NCI-H345 (cell line): ENCODE measurements around the gene PIGL.
"Not testable (repeated sequence)": the region's sequence is repeated elsewhere in the genome, so short reads cannot be mapped to it uniquely, and the experiment has no call there.

Experiments used
- DNase-seq: peaks from one replicate; lab custom pipeline; 2025; lab: John Stamatoyannopoulos, UW

PIGL gene

DNA sequence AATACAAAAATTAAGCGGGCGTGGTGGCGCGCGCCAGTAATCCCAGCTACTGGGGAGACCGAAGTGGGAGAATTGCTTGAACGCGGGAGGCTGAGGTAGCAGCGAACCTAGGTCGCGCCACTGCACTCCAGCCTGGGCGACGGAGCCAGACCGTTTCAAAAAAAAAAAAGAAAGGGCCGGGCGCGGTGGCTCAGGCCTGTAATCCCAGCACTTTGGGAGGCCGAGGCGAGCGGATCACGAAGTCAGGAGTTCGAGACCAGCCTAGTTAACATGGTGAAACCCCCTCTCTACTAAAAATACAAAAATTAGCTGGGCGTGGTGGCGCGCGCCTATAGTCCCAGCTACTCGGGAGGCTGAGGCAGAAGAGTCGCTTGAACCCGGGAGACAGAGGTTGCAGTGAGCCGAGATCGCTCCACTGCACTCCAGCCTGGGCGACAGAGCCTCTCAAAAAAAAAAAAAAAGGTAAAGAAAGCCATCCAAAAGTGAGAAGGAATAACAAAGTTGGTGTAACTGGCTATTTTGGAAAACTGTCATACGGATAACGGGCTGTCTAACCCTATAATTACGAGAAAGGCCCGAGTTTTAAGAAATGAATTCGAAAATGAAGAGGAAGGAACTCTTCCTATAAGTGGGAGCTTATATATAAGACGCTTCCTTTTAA, 539 bp upstream of the PIGL start:
- DNase-seq, result not testable (repeated sequence)

DNA sequence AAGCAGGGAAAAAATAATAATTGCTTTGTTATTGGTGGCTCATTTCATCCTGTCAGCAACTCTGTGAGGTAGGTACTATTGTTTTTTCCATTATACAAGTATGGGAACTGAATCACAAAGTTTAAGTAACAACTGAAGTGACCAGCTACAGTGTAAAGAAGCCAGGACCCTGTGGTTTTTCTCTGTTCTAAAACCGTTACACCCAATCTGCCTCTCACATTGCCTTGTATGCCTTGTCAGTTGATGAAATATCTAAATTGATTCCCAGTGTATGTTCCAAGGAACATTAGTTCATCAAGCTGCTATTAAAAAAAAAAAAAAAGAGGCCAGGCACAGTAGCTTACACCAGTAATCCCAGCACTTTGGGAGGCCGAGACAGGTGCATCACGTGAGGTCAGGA, 5.4 kb downstream of the PIGL start:
- no peak for DNase-seq

DNA sequence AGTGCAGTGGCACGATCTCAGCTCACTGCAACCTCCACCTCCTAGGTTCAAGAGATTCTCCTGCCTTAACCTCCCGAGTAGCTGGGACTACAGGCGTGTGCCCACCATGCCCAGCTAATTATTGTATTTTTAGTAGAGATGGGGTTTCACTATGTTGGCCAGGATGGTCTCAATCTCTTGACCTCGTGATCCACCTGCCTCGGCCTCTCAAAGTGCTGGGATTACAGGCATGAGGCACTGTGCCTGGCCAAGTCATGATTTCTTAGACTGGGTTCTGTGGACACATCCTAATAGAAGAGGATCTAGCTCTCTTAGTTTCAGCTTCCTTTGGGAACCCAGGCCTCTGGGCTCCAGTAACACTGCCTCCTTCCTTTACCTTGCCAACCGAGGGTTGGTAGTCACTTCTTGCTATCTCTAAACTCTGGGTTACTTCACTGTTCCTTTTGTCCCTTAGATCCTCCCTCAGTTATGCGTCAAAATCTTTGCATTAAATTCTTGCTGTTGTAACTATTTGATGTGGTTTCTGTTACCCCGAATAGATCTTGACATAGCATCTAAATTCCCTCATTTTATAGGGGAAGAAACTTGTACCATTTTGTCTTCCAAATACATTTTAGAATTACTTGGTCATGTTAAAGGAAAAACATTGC, 13.0 kb downstream of the PIGL start:
- DNase-seq, result not testable (repeated sequence)

DNA sequence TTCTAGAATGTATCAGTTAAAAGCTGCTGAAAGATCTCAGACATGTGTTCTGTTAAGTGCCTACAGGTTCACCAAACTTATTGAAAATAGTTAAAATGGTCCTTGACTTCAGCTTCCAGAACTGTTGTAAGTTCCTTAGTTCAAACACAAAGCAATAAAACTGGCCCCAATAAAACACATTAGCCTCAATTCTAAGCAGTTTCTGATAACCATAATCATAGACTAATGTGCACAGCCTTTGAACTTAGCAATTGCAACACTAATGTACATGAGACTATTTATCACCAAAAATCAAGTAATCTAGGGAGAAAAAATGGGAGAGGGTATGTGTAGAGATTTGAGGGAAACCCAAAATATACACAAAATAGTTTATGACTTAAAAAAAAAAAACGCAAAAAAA, 15.4 kb downstream of the PIGL start:
- DNase-seq, result no peak

DNA sequence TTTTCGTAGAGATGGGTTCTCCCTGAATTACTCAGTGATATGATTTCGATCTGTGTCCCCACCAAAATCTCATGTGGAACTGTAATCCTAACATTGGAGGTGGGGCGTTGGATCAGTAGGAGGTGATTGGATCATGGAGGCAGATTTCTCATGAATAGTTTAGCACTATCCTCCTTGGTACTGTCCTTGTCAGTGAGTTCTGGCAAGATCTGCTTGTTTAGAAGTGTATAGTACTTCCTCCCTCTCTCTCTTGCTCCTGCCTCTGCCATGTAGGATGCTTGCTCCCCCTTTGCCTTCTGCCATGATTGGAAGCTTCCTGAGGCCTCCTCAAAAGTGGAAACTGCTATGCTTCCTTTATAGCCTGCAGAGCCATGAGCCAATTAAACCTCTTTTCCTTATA, 22.9 kb downstream of the PIGL start:
- DNase-seq, result no peak

DNA sequence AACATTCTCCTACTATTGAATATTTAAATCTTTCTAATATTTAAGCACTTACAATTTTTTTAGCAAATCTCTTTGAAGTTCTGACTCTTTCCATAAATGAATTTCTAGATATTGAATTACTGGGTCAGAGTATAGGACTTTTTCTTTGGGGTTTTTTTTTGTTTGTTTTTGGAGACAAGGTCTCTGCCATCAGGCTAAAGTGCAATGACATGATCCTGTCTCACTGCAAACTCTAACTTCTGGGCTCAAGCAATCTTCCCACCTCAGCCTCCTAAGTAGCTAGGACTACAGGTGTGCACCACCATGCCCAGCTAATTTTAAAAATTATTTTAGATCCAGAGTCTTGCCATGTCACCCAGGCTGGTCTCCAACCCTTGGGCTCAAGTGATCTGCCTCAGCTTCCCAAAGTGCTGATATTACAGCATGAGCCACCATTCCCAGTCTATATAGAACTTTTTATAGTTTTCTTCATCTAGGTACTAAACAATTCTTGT, 24.9 kb downstream of the PIGL start:
- DNase-seq, result no peak

DNA sequence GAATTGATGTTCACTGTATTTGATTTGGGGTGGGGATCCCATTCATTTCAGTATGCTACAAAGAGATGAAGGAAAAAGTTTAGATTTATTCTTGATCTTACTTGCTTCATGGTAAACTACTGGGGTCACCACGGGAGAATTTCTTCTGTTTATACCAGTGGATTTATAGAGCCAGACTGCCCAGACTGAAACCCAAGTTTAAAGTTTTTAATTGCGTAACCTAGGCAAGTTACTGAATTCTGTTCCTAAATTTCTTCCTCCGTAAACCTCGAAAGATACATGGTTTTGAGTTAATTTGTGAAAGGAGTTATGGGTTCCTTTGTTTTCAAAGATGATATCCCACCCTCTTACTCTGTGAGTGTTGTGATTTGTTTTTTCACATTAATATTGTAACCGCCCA, 26.4 kb downstream of the PIGL start:
- DNase-seq, result no peak

DNA sequence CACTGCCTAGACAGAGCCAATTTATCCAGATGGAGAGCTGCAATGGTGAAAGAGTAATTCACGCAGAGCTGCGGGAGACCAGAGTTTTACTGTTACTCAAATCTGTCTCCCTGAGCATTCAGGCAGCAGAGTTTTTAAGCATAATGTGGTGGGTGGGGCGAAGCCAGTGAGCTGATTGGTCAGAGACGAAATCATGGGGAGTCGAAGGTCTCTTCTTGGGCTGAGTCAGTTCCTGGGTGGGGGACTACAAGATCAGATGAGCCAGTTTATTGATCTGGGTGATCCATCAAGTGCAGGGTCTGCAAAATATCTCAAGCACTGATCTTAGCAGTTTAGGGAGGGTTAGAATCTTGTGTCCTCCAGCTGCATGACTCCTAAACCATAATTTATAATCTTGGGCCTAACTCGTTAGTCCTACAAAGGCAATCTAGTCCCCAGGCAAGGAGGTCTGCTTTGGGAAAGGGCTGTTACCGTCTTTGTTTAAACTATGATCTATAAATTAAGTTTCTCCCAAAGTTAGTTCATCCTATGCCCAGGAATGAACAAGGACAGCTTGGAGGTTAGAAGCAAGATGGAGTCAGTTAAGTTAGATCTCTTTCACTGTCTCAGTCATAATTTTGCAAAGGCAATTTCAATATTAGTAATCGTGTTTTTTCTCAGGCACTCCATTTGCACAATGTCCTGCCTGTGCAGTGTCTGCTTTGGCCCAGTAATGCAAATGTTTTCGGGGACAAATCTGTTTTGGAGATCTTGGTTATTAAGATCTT, 27.0 kb downstream of the PIGL start:
- no peak for DNase-seq

DNA sequence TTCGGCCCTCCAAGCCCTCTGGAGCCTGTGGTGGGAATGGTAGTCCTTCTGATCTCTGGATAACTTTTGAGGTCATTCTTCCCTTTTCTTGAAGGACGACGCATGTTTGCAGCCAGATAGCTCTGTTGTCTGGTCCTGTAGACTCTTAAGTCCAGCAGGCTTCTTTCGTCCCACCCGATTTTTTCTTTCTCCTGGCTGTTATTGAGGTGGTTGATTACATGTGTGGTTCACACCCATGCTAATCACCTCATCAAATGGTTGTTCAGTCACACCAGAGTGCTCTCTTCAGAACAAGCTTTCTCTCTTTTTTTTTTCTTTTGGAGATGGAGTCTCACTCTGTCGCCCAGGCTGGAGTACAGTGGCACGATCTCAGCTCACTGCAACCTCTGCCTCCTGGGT, 30.6 kb downstream of the PIGL start:
- DNase-seq, result no peak

DNA sequence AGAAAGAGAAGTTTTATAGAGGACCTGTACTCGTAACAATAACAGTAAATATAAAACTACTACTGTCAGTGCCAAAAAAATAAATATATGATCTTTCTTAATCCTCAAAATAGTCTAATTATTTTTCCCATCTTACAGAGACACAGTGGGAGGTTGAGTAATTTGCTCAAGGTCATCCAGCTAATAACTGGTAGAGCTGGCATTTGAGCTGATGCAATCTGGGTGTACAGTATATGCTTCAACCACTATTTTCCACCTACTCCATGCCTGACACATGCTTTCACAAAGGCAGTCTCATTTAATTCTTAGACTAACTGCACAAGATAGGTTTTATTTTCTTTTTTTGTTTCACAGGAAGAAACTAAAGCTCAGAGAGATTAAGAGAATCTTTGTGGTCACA, 33.6 kb downstream of the PIGL start:
- DNase-seq, result no peak

DNA sequence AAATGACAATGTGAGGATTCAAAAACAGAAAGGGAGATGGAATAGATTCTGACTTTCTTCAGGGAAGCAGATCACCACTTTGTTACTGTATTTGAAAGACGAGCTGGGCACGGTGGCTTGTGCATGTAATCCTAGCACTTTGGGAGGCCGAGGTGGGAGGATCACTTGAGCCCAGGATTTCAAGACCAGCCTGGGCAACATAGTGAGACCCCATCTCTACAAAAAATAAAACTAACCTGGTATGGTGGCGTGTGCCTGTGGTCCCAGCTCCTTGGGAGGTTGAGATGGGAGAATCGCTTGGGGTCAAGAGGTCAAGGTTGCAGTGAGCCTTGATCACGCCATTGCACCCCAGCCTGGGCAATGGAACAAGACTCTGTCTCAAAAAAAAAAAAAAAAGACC, 34.0 kb downstream of the PIGL start:
- DNase-seq, result no peak

DNA sequence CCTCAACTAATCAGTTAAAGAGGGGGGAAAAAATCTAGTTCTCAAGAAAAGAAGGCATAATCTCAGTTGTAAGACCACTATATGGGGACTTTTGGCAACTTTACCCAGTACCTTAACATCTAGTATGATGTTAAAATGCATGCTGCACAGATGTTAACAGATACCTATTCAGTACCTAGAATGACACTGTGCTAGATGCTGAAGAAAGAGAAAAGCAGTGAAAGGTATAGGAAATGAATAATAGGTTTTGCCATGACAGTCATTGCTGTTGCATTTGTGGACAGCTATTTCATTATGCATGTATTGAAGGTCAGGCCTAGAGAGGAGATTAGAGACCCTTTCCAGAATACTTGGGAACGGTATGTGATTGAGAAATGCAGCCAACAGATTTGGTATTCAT, 34.5 kb downstream of the PIGL start:
- no peak for DNase-seq

DNA sequence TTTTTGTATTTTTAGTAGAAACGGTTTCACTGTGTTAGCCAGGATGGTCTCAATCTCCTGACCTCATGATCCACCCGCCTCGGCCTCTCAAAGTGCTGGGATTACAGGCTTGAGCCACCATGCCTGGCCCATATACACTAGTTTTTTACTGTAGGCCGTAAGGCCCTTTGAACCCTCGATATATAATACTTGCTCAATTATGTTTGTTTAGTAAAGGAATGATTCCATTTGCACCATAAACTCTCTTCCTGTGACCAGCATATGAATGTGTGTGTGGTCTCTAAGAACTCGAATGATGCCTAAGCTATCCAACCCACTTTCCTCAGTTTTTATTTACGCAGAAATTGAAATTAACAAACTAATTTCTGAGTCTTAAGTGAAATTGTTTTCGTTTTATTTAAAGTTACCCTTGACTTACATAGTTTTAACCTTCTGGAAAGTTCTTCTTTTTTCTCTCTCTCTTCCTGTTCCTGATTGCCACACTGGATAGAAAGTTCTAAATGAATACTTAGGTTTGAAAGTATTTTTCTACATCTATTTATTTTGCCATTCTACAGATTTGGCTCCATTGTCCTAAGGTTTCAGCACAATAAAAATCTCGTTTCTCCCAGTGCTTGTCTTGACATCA, 37.9 kb downstream of the PIGL start:
- DNase-seq, result no peak

DNA sequence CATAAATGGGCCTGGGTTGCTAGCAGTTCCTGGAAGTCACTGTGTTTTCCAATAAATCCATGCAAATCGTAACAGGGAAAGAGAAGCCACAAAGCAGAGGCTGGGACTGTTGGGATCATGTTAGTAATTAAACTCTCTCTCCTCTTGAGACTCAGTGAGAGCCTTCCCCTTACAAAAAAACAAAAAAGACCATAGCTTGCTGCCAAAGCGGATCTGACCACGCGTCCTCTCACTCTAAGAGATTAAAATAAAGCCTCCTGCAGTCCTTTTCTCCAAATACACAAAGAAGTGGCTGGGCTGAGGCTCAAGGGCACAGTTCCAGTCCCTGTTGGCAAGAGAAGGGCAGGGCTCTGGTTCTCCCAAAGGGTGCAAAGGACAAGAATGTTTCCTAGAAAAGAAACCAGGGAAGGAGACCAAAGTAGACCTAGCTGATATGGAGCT, 38.5 kb downstream of the PIGL start:
- DNase-seq, result no peak

DNA sequence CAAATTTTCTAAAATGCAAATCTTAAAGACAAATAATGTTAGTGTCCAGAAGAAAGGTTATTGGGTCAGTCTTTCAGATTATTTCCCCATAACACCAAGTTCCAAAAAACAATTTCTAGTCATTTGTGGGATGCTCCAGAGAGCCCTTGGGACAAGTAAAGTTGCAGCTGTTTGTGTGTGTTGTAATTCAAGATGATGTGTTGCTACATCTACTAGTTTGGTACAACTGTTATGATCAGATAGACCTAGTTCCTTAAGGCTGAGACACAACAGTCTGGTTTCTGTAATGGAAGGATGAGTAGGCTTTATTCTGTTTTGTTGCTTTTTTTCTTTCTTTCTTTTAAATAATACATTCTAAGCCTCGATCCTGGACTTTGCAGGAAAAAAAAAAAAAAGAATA, 41.9 kb downstream of the PIGL start:
- no peak for DNase-seq

DNA sequence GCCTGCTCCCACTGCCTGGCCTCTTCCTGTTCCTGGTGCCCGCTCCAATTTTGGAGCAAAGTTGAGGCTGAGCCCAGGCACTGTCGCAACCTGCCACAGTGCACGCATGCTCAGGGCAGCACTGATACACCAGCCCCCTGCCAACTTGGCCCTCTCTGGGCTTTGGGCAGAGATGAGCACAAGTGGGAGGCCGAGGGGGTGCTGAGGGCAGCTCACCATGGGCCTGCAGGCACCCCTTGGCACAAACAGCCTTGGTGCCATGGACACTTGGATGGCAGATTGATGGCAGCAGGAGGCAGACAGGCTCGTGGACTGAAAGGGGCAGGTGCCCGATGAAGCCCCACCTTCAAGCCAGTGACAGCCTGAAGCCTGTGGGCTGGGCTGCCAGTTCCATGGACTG, 42.9 kb downstream of the PIGL start:
- no peak for DNase-seq

DNA sequence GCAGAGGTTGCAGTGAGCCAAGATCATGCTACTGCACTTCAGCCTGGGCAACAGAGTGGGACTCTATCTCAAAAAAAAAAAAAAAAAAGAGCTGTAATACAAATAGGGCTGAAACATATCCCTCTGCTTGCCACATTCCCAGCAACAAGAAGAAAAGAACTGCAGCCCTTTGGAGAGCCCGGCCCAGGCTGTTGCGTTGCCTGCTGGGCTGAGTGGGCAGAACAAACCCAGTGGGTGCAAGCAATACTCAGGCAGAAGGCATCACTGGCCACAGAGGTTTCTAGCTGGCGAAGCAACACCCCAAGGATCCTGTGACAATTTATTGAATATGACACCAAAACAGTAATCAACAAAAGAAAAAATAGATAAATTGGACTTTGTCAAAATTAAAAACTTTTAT, 44.0 kb downstream of the PIGL start:
- DNase-seq, result no peak

DNA sequence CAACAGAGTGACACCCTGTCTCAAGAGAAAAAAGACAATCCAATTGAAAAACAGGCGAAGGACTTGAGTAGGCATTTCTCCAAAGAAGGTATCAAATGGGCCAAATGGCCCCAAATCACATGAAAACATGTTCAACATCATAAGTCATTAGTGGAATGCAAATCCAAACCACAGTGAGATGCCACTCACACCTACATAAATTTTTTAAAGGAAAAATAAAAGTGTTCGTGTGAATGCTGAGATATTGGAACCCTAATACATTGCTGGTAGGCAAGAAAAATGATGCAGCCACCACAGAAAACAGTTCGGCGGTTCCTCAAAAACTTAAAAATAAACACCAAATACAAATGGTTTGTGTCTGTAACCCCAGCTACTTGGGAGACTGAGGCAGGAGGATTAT, 45.2 kb downstream of the PIGL start:
- DNase-seq, result no peak

DNA sequence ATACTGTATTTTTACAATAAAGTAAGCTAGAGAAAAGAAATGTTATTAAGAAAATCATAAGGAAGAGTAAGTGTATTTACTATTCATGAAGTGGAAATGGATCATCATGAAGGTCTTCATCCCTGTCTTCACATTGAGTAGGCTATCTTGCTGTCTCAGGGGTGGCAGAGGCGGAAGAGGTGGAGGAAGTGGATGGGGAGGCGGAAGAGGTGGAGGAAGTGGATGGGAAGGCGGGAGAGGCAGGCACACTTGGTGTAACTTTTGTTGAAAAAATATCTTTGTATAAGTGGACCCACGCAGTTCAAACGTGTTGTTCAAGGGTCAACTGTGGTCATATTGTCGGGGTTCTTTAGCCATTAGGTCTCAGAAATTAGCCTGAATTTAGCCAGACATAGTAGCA, 50.2 kb downstream of the PIGL start:
- no peak for DNase-seq

DNA sequence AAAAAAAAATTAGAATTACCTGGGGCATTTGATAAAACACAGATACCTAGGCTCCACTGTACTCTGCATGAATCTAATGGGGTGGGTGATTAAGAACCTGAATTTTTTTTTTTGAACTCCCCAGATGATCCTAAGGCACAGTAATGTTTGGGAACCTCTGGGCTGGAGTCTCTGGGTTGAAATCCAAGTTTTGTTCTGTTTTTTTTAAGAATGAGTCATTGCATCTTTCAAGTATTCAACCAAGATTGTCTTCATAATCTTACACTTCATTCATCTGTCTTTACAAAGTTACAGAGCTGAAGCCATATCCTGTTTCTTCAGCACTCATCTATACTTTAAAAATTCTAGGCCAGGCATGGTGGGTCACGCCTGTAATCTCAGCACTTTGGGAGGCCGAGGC, 52.6 kb downstream of the PIGL start:
- DNase-seq, result no peak

DNA sequence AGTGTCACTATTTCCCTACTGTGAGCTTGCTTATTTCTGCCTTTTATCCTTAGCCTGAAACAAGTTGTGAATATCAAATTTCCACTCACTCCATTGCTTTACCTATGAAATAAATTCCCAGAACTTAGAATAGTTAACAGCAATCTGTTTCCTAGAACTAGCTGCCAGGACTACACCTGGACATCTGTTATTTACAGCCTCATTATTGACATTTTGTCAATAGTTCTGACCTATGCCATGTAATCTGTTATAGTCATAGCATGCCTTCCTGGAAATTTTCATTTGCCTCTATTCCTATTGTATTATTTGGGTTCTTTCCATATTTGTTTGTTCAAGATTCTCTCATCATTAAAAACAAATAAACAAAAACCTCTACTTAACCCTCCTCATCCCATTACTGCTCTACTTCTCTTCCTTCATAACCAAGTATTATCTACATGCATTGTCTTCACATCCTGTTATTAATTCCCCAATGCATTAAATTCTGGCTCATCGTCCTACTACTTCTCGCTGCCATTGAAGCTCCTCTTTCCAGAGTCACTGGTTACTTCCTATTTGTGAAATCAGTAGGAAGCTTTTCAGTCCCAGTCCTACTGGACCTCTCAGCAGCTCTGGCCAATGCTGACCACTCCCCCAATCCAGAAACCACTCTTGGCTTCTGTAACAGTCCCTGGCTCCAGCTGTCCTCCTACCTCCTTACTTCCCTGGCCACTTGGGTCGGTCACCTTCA, 55.3 kb downstream of the PIGL start:
- DNase-seq, result no peak

DNA sequence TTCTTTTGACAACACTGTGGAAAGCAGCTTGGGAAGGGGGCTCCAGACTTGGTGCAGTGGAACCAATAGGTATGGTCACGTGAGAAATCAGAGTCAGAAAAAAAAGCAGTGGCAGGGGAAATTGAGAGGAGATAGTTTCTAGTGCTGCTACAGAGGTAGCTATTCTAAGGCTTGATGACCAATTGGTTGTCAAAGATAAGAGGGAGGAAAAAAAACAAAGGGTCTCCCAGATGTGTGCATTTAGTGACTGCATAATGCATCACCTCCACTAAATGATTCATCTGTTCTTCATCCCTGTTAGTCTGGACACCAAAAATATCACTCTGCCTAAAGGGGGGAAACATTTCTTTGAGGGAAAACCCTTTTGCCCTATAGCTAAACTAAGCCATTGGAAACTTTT, 56.5 kb downstream of the PIGL start:
- DNase-seq, result no peak
